Cardiac fibroblast (primary cell): ENCODE results near the gene DIS3L2.
A peak's percentile ranks its signal among the peaks of the same experiment; 100 is the strongest.

Experiments
- DNase-seq, 2 donors: peaks; one replicate each; pipeline versions ENCODE4 v3.0.0 to v3.0.0-alpha.2; 2010; ENCODE audit warnings: low read depth in 2 of 2
- H3K4me3 ChIP-seq, 2 donors: replicated peaks in 1 of 2; 1 replicate in 1 of 2; 2 replicates in 1 of 2; pipeline ENCODE4 v1.5.1; 2011; ENCODE audit warnings: low read depth in 2 of 2, low read length in 2 of 2, mild to moderate bottlenecking in 2 of 2, moderate library complexity in 1 of 2
- CTCF ChIP-seq: IDR thresholded peaks from one replicate; pipeline ENCODE4 v1.5.1; 2011; ENCODE audit warnings: low read depth, mild to moderate bottlenecking, low read length, inconsistent platforms

The DIS3L2 gene

GRCh38 chr2:232023426-232023825, 61.9 kb downstream of the DIS3L2 start:
- H3K4me3 ChIP-seq = no peak overlapping the region
- no peak for TF ChIP-seq CTCF
- no peak for DNase-seq

- no peak for TF ChIP-seq CTCF
These were observed 62.9 kb downstream of the DIS3L2 start for GRCh38 chr2:232024457-232024856.

GRCh38 chr2:232026910-232027309, 65.4 kb downstream of the DIS3L2 start:
- DNase-seq = no peak
- TF ChIP-seq CTCF = no peak

More at GRCh38 chr2:232024457-232024856, 62.9 kb downstream of the DIS3L2 start:
- no peak for DNase-seq
- no peak overlapping the region for H3K4me3 ChIP-seq

GRCh38 chr2:232027530-232027929, 66.0 kb downstream of the DIS3L2 start:
- no peak overlapping the region for H3K4me3 ChIP-seq
- DNase-seq = no peak
- no peak for TF ChIP-seq CTCF

More at GRCh38 chr2:232026910-232027309, 65.4 kb downstream of the DIS3L2 start:
- no peak overlapping the region for H3K4me3 ChIP-seq

- no peak for TF ChIP-seq CTCF
- no peak overlapping the region for H3K4me3 ChIP-seq
- no peak for DNase-seq
These were observed 66.6 kb downstream of the DIS3L2 start for GRCh38 chr2:232028071-232028470.

GRCh38 chr2:232028631-232029030, 67.1 kb downstream of the DIS3L2 start:
- no peak for TF ChIP-seq CTCF
- DNase-seq = peak; percentile 66 to 72
- no peak overlapping the region for H3K4me3 ChIP-seq

GRCh38 chr2:232029346-232029745, 67.8 kb downstream of the DIS3L2 start:
- no peak for DNase-seq
- no peak for TF ChIP-seq CTCF
- H3K4me3 ChIP-seq = no peak overlapping the region
